ELF-1 (cell line): ENCODE measurements around the gene IMP3.
"Not testable (repeated sequence)": the region's sequence is repeated elsewhere in the genome, so short reads cannot be mapped to it uniquely, and the experiment has no call there.

Experiments used
- DNase-seq: peaks from one replicate; pipeline ENCODE4 v3.0.0-alpha.2; 2016; ENCODE audit warnings: low read depth, low spot score

Gene IMP3

DNA sequence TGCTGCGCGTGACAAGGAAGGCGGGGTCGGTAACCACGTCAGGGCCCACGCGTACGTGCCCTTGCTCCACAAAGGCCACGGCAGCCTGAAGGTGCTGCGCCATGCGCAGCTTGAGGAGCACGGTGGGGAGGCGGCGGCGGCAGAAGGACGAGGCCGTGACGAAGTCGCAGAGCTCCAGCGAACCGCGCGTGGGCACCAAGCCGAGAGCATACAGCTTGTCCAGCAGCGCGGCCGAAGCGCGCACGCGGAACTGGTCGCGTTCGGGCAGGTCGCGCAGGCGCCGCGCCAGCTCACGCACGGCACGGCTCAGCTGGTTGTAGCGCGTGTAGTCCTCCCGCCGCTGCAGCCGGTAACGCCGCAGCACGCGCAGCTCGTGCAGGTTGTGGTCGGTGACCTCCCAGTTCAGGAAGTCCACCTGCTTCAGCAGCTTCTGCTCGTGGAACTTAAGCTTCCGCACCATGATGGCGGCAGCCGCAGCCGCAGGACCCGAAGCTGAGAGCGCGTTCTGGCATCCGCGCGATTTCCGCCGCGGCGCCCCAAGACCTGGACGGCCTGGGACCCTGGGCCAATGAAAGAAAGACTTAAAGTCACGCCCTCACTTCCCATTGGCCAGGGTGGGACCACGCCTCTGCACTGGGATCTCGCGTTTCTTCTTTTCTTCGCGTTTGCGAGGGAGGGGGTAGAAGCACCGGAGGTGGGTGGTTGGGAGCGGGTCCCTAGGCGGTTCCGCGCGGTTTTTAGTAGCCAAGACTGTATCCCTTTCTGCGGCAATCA, at the start of gene IMP3:
Gene IMP3, minus strand, starts transcription at position 516 of the 774 bp plus-strand sequence. Its CDS starts 56 bp downstream, at position 460.
- DNase-seq = peak; percentile 99

DNA sequence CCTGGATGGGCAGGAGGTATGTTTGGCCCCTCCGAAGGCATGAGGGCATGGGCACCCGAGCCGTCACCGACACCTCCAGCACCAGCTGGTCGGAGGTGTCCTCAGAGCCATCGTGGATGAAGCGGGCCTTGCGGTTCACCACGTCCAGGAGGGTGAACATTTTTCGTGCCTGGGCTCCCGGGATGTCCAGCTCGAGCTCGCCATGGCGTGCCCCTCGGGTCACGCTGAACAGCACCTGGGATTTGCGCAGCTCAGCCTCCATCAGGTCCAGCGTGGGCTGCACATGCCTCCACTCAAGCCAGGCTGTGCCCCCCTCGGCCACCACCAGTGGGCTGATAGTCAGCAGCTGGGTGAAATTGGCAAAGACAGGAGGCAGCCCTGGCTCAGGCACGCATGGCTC, 49.4 kb upstream of the IMP3 start:
- DNase-seq = not testable (repeated sequence)

DNA sequence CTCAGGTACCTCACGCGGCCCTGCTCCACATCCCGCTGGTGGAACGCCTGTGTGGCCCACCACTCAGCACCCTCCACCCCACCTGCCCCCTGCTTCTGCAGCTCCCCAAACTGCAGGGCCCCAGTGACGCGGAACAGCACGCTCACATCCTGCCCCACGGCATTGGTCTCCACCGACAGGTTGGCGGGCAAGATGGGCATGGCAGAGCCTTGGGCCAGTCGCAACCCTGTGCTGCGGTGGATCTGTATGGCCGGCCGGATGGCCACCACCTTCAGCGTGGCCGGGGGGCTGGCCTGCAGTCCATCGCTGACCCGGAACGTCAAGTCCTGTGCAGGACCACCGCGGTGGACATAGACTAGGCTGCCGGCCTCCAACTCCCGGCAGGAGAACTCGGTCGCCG, 48.8 kb upstream of the IMP3 start:
- no peak for DNase-seq

GRCh38 chr15:75688278-75688557, 48.2 kb upstream of the IMP3 start:
- DNase-seq = no peak

DNA sequence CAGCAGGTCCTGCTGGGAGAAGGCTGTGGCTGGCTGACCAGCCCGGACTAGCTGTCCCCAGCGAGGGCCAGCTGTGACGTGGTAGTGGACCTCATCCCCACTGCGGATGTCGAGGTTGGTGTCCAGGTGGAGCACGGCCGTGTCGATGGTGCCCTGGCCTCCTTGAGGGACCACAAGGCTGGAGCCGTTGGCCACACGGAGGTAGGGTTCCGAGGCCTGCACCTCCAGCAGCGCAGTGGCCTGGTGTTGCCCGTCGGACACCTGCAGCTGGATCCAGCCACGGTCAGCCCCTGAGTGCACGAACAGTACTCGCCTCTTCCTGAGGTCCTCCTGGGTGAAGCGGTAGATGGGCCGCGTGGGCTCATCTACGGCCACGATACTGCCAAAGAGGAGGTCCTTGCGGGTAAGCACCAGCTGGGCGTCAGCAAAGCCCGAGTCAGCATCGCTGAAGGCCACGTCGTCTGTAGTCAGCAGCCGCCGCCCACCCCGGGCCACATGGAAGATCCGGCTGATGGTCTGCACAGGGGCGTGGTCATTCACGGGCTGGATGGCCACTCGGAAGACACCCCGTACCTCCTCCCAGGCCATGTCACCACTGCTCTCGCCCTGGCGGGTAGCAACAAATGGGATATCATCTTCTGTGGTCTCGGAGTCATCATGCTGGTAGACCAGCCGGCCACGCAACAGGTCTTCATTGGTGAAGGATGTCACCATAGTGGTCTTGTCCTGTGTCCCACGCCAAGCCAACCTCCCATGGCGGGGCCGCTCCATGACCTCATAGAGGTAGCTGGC, 47.7 kb upstream of the IMP3 start:
- no peak for DNase-seq

GRCh38 chr15:75686212-75686642, 46.2 kb upstream of the IMP3 start:
- DNase-seq = peak; percentile 85

DNA sequence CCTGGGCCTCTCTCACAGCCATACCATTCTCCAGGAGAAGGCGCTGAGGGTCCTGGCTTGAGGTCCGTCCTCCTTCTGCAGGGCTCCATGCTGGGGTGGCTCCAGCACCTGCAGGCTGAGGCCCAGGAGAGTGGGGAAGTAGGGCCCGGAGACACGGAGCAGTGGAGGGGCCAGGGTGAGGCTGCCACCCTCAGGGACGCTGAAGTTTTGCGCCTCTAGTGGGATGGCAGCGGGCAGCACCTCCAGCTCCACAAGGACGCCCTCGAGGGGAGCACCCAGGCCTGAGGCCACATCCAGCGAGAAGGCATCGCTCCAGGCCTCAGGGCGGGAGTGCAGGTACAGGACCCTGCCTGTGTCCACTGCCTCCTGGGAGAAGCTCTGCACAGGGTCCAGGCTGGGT, 45.2 kb upstream of the IMP3 start:
- DNase-seq = no peak

DNA sequence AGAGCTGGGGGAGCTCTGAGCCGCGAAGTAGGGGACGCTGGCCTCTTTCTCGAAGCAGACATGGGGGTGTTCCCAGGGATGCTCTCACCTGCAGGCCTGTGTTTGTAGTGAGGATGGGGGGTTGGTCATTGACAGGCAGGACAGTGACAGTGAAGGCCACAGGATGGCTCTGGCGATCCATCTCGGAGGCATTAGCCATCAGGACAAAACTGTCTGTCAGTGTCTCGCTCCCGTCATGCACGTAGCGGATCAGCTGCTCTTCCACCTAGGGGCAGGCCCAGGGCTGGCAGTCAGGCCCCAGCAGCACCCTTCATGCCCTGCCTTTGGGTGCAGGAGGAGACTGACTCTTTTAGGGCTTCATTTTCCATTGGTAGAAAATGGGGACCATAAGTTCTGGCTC, 44.6 kb upstream of the IMP3 start:
- DNase-seq = peak; percentile 41

- peak; percentile 95 for DNase-seq
Observed at GRCh38 chr15:75683646-75684312, 43.8 kb upstream of the IMP3 start.

GRCh38 chr15:75682181-75683135, 42.4 kb upstream of the IMP3 start:
- no peak for DNase-seq

DNA sequence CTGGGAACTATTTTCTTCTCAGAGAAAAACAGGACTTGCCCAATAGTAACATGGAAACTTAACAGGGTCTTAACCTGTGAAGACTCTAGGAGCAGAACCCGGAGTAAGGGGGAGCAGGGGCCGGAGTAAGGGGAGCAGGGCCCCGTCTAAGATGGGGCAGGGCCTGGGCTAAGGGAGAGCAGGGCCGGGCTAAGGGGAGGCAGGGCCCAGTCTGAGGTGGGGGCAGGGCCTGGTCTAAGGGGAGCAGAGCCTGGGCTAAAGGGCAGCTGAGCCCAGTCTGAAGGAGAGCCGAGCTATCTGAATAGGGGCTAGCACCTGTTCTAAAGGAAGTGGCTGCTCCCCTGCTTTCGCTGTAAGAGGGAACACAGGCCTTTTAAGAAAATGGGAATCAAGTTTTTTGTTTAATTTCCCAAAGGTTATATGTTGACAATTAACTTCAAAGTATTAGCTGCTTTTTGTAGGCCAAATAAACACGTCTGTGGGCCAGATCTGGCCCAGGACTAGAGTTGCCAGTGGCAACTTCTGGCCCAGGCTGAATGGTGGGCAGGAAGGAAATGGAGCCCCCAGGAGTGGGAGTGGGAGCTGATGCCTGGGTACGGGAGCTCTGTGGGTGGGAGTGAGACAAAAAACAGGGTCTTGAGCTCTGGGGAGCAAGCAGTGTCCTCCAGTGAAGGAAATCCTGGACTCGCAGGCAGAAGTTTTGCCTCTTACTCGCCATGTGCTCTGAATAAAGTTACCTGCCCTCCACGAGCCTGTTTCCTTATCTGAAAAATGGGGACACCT, 40.2 kb upstream of the IMP3 start:
- no peak for DNase-seq

- not testable (repeated sequence) for DNase-seq
Observed at GRCh38 chr15:75678324-75678690, 38.3 kb upstream of the IMP3 start.

DNA sequence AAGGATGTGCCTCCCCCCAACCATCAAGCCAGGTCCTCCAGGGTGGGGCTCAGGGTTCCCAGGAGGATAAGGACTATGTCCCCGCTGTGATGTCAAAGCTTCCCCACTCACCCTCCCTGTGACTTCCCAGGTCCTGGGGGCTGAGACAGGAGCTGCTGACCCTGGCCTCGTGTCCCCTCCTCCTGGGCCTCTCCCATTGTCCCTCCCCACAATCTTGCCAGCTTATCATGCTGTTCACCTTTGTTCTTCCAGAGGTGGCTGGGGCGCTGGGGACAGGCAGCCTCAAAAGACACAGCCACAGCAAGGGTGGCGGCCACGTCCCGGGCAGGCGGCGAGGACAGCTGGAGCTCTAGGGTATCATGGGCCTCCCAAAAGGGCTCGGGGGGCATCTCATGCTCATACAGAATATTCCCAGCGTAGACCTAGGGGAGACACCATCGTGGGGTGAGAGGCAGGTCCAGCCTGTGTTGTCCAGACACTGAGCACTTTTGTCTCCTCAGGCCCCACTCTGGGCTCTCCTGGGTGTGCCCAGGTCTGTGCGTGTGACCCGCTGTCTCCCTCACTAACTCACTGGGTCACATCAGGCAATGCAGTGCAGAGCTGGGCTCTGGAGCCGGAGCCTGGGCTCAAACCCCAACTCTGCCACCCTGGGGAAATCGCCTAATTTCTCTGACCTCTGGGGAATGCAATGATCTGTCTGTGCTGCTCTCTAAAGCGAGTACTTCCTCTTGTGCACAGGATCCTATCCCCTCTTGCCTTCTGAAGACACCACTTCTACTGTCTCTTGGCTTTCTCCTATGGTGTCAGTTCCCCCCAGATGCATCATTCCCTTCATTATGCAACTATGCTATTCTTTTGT, 37.7 kb upstream of the IMP3 start:
- no peak for DNase-seq

DNA sequence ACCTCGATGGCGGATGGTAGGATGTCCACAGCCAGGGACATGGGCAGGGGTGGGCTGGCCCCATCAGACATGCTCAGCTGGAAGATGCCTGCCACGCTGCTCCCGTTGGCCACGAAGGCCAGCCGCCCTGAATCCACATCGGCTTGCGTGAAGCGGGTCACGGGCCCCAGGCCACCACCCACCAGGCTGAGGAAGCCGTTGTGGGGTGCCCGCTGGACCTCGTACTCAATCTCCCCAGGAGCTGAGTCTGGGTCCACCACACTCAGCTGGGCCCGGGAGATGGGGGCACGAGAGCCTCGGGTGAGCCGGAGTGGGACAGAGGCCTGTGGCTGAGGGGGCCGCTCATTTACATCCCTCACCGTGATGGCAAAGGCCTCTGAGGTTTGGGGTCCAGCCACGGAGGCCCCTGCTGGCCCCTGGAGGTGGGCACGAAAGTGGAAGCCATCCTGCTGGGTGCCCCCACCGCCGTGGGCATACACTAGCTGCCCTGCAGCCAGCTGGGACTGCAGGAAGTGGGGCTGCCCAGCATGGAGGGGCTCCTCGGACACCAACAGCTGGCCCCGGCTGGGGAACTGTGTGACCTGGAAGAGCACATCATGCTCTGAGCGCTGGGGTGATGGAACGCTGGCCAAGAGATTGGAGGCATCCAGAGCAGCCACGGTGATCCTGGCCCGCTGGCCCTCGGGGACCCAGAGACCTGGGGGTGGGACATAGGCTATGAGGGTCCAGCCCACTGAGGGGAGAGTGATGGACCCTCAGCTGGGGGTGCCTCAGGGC, 36.9 kb upstream of the IMP3 start:
- no peak for DNase-seq

GRCh38 chr15:75675579-75676404, 35.8 kb upstream of the IMP3 start:
- DNase-seq = no peak

GRCh38 chr15:75674366-75674765, 34.3 kb upstream of the IMP3 start:
- no peak for DNase-seq

DNA sequence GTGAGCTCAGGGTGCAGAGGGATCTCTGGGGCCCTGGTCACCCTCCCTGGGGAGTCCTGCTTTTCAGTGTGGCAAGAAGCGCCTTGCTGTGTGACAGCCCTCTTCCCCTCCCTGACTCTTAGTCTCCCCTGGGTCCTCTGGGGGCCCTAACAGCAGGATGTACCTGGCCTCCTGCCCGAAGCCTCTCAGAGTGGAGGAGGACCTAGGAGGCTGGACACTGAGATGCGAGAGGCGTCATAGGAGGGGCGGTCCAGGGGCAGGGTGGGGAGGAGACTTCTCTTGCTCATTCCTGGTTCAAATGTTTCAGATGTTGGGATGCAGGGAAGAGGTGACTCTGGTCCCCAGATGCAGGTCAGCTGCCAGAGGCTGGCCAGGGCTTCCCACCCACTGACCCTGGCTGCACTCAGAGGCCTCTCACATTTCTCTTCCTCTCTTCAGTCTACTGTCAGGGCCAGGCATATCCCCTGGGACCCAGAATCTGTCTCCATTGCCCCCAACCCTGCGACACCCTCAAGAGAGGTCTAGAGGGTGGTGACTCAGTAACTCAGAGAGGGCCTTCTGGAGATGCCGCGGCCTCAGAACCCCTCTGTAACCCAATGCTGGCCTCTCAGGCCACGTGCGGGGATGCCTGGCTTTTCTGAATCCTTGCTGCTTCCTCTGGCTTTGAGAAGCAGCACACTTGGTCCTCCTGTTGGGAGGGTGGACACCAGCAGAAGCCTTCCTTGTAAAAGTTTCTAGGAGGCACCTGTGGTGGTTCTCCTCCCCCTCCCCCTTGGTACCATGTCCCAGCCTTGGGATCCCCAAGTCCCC, 33.6 kb upstream of the IMP3 start:
- no peak for DNase-seq
